Neural cell (in vitro differentiated cells): ENCODE data around the gene CIAPIN1.

ENCODE experiments used
- EP300 ChIP-seq: fragments of 450-650 bp; conservative IDR thresholded peaks from 2 replicates; pipeline ENCODE4 v1.6.1; 2014; ENCODE audit warnings: antibody characterized with exemption, mild to moderate bottlenecking, moderate library complexity; ENCODE audit not compliant: poor library complexity, severe bottlenecking
- TAF1 ChIP-seq: IDR thresholded peaks from 2 replicates; pipeline ENCODE4 v1.6.1; 2012; ENCODE audit warnings: low read depth
- TF ChIP-seq, protein P1 (sequence below): fragments of 450-650 bp; IDR thresholded peaks from 2 replicates; pipeline ENCODE4 v1.5.1; 2014; ENCODE audit warnings: antibody characterized with exemption, mild to moderate bottlenecking, moderate library complexity; ENCODE audit not compliant: poor library complexity, severe bottlenecking

- TF ChIP-seq EP300 (no peak), TAF1 (no peak)
- TF ChIP-seq, protein P1, sequence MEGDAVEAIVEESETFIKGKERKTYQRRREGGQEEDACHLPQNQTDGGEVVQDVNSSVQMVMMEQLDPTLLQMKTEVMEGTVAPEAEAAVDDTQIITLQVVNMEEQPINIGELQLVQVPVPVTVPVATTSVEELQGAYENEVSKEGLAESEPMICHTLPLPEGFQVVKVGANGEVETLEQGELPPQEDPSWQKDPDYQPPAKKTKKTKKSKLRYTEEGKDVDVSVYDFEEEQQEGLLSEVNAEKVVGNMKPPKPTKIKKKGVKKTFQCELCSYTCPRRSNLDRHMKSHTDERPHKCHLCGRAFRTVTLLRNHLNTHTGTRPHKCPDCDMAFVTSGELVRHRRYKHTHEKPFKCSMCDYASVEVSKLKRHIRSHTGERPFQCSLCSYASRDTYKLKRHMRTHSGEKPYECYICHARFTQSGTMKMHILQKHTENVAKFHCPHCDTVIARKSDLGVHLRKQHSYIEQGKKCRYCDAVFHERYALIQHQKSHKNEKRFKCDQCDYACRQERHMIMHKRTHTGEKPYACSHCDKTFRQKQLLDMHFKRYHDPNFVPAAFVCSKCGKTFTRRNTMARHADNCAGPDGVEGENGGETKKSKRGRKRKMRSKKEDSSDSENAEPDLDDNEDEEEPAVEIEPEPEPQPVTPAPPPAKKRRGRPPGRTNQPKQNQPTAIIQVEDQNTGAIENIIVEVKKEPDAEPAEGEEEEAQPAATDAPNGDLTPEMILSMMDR: no peak
Measured at GRCh38 chr16:57409870-57410587, 37.2 kb downstream of the CIAPIN1 start.
